Adrenal gland (tissue), 5 donors: ENCODE data around the gene SMYD1.

Source experiments
- CTCF ChIP-seq, 6 experiments: fragments of 450-650 bp in 4 of 6; fragments of 200-600 bp in 2 of 6; sonication (generic) in 1 of 6; IDR thresholded peaks; 1 replicate in 5 of 6; 2 replicates in 1 of 6; pipeline versions ENCODE4 v1.5.1 to v1.8.0; 2016 to 2021; ENCODE audit warnings: antibody characterized with exemption in 6 of 6, mild to moderate bottlenecking in 2 of 6, moderate library complexity in 1 of 6
- POLR2A ChIP-seq, 2 donors: fragments of 450-650 bp; IDR thresholded peaks; one replicate each; pipeline ENCODE4 v1.6.1; 2017; ENCODE audit warnings: antibody characterized with exemption in 2 of 2, mild to moderate bottlenecking in 2 of 2, moderate library complexity in 1 of 2
- donor health status: DM: no; HTN: no; CAD: no.

- no peak for TF ChIP-seq CTCF (IDR thresholded peaks at IDR 0.05)
- TF ChIP-seq POLR2A (IDR thresholded peaks at IDR 0.05): no peak
Measured at GRCh38 chr2:88125924-88126771, 58.5 kb downstream of the SMYD1 start.
